ENCODE measurements around the gene MMP27. TPM values are rescaled to one million over a fixed set of nuclear protein-coding genes. Genes with fewer than 3 reads are reported as not detected.

Gene MMP27
- total RNA-seq, 1 experiment from 2014 or later = not detected

GRCh38 chr11:102703826-102704493 is 1.6 kb downstream of the MMP27 start:
- DNase-seq (ENCODE audit: low read depth) = no peak

GRCh38 chr11:102695201-102695600 is 10.4 kb downstream of the MMP27 start:
- DNase-seq (ENCODE audit: low read depth) = no peak

- DNase-seq (ENCODE audit: low read depth) = no peak
These were observed 19.8 kb downstream of the MMP27 start for GRCh38 chr11:102685754-102686153.

- DNase-seq (ENCODE audit: low read depth) = no peak
These were observed 20.2 kb downstream of the MMP27 start for GRCh38 chr11:102685338-102685737.

GRCh38 chr11:102683277-102683676 is 22.3 kb downstream of the MMP27 start:
- DNase-seq (ENCODE audit: low read depth) = no peak

GRCh38 chr11:102680945-102681344 is 24.6 kb downstream of the MMP27 start:
- DNase-seq (ENCODE audit: low read depth) = no peak

- no peak for DNase-seq (ENCODE audit: low read depth)
These were observed 27.5 kb downstream of the MMP27 start for GRCh38 chr11:102678022-102678421.

- no peak for DNase-seq (ENCODE audit: low read depth)
These were observed 29.5 kb downstream of the MMP27 start for GRCh38 chr11:102676084-102676483.

GRCh38 chr11:102669664-102670063 is 35.9 kb downstream of the MMP27 start:
- DNase-seq (ENCODE audit: low read depth) = no peak

GRCh38 chr11:102666331-102666957 is 39.1 kb downstream of the MMP27 start:
- peak; percentile 59 for DNase-seq (ENCODE audit: low read depth)

- peak; percentile 18 for DNase-seq (ENCODE audit: low read depth)
These were observed 41.4 kb downstream of the MMP27 start for GRCh38 chr11:102664001-102664752.

GRCh38 chr11:102662607-102663006 is 43.0 kb downstream of the MMP27 start:
- DNase-seq (ENCODE audit: low read depth) = no peak

GRCh38 chr11:102661040-102661439 is 44.5 kb downstream of the MMP27 start:
- DNase-seq (ENCODE audit: low read depth) = no peak

- DNase-seq (ENCODE audit: low read depth) = no peak
These were observed 49.0 kb downstream of the MMP27 start for GRCh38 chr11:102656528-102656927.

GRCh38 chr11:102655547-102655946 is 50.0 kb downstream of the MMP27 start:
- DNase-seq (ENCODE audit: low read depth) = no peak

- DNase-seq (ENCODE audit: low read depth) = no peak
These were observed 50.8 kb downstream of the MMP27 start for GRCh38 chr11:102654761-102655160.

GRCh38 chr11:102653744-102654291 is 51.8 kb downstream of the MMP27 start:
- DNase-seq (ENCODE audit: low read depth) = peak; percentile 18

GRCh38 chr11:102647430-102647829 is 58.1 kb downstream of the MMP27 start:
- DNase-seq (ENCODE audit: low read depth) = no peak

- no peak for DNase-seq (ENCODE audit: low read depth)
These were observed 61.6 kb downstream of the MMP27 start for GRCh38 chr11:102643941-102644340.

Data from RPMI7951 (cell line).